ENCODE measurements around the gene CCT8L2. TPM values are rescaled to one million over a fixed set of nuclear protein-coding genes. Genes with fewer than 3 reads are reported as not detected.
"Not testable (repeated sequence)": the region's sequence is repeated elsewhere in the genome, so short reads cannot be mapped to it uniquely, and the experiment has no call there.

CCT8L2 gene
- total and polyA plus RNA-seq, 2 experiments from 2014 or later = not detected

- Histone ChIP-seq H3K4me3 (no peak overlapping the region), H4K20me1 (replicated peaks; ENCODE audit: insufficient read depth) (no peaks in the 10 kb centered on the region), H3K9me2 (ENCODE audit: insufficient read depth) (no peaks in the 10 kb centered on the region), H3K36me3 (ENCODE audit: insufficient read depth) (no peaks in the 10 kb centered on the region), H3K4me2 (no peak overlapping the region), H3K4me1 (ENCODE audit: insufficient read depth) (no peaks in the 10 kb centered on the region), H3K79me2 (replicated peaks; ENCODE audit: insufficient read depth) (no peaks in the 10 kb centered on the region), H3F3A (replicated peaks; ENCODE audit: low read depth) (no peaks in the 10 kb centered on the region), H3K27me3 (ENCODE audit: insufficient read depth) (no peaks in the 10 kb centered on the region), H2AFZ (no peak overlapping the region), H3K27ac (ENCODE audit: low read depth) (no peak overlapping the region)
- Mint-ChIP-seq H3K4me3 (no peak overlapping the region), H3K9me3 (peaks cover 74% of the 10 kb centered on the region), H3K4me1 (no peaks in the 10 kb centered on the region), H3K27ac (no peak overlapping the region), H3K27me3 (ENCODE audit: insufficient read depth, low read depth, poor library complexity) (peaks cover 7% of the 10 kb centered on the region), H3K36me3 (ENCODE audit: low read depth) (peaks cover 10% of the 10 kb centered on the region)
- ATAC-seq (no peak), DNase-seq (ENCODE audit: low spot score) (no peak)
- no peak for TF ChIP-seq ZNF114 (CRISPR knock-in tag; IDR thresholded peaks at IDR 0.05)
- TF ChIP-seq STAT1 (IDR thresholded peaks at IDR 0.05; ENCODE audit: unreplicated experiment) = no peak
- TF ChIP-seq EZH2 (IDR thresholded peaks at IDR 0.05; ENCODE audit: low read depth, unreplicated experiment) = no peak
- no peak for TF ChIP-seq NANOG (IDR thresholded peaks at IDR 0.05; ENCODE audit: borderline replicate concordance)
- TF ChIP-seq, protein P1, sequence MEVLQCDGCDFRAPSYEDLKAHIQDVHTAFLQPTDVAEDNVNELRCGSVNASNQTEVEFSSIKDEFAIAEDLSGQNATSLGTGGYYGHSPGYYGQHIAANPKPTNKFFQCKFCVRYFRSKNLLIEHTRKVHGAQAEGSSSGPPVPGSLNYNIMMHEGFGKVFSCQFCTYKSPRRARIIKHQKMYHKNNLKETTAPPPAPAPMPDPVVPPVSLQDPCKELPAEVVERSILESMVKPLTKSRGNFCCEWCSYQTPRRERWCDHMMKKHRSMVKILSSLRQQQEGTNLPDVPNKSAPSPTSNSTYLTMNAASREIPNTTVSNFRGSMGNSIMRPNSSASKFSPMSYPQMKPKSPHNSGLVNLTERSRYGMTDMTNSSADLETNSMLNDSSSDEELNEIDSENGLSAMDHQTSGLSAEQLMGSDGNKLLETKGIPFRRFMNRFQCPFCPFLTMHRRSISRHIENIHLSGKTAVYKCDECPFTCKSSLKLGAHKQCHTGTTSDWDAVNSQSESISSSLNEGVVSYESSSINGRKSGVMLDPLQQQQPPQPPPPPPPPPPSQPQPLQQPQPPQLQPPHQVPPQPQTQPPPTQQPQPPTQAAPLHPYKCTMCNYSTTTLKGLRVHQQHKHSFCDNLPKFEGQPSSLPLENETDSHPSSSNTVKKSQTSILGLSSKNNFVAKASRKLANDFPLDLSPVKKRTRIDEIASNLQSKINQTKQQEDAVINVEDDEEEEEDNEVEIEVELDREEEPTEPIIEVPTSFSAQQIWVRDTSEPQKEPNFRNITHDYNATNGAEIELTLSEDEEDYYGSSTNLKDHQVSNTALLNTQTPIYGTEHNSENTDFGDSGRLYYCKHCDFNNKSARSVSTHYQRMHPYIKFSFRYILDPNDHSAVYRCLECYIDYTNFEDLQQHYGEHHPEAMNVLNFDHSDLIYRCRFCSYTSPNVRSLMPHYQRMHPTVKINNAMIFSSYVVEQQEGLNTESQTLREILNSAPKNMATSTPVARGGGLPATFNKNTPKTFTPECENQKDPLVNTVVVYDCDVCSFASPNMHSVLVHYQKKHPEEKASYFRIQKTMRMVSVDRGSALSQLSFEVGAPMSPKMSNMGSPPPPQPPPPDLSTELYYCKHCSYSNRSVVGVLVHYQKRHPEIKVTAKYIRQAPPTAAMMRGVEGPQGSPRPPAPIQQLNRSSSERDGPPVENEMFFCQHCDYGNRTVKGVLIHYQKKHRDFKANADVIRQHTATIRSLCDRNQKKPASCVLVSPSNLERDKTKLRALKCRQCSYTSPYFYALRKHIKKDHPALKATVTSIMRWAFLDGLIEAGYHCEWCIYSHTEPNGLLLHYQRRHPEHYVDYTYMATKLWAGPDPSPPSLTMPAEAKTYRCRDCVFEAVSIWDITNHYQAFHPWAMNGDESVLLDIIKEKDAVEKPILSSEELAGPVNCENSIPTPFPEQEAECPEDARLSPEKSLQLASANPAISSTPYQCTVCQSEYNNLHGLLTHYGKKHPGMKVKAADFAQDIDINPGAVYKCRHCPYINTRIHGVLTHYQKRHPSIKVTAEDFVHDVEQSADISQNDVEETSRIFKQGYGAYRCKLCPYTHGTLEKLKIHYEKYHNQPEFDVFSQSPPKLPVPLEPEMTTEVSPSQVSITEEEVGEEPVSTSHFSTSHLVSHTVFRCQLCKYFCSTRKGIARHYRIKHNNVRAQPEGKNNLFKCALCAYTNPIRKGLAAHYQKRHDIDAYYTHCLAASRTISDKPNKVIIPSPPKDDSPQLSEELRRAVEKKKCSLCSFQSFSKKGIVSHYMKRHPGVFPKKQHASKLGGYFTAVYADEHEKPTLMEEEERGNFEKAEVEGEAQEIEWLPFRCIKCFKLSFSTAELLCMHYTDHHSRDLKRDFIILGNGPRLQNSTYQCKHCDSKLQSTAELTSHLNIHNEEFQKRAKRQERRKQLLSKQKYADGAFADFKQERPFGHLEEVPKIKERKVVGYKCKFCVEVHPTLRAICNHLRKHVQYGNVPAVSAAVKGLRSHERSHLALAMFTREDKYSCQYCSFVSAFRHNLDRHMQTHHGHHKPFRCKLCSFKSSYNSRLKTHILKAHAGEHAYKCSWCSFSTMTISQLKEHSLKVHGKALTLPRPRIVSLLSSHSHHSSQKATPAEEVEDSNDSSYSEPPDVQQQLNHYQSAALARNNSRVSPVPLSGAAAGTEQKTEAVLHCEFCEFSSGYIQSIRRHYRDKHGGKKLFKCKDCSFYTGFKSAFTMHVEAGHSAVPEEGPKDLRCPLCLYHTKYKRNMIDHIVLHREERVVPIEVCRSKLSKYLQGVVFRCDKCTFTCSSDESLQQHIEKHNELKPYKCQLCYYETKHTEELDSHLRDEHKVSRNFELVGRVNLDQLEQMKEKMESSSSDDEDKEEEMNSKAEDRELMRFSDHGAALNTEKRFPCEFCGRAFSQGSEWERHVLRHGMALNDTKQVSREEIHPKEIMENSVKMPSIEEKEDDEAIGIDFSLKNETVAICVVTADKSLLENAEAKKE (CRISPR knock-in tag; IDR thresholded peaks at IDR 0.05) = no peak
Observed at GRCh38 chr22:16559056-16559955, 33.3 kb downstream of the CCT8L2 start.

DNA sequence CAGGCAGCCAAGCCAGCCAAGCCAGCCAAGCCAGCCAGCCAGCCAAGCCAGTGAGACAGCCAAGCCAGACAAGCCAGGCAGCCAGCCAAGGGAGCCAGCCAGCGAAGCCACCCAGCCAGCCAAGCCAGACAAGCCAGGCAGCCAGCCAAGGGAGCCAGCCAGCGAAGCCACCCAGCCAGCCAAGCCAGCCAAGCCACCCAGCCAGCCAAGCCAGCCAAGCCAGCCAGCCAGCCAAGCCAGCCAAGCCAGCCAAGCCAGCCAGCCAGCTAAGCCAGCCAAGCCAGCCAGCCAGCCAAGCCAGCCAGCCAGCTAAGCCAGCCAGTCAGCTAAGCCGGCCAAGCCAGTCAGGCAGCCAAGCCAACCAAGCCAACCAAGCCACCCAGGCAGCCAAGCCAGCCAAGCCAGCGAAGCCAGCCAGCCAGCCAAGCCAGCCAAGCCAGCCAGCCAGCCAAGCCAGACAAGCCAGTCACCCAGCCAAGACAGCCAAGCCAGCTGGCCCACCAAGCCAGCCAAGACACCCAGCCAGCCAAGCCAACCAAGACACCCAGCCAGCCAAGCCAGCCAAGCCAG lies 34.1 kb downstream of the CCT8L2 start:
- not testable (repeated sequence) for ATAC-seq; H3F3A ChIP-seq (replicated peaks; ENCODE audit: low read depth); H3K9me2 ChIP-seq (ENCODE audit: insufficient read depth); H2AFZ ChIP-seq; H3K79me2 ChIP-seq (replicated peaks; ENCODE audit: insufficient read depth); H3K4me1 Mint-ChIP-seq; H3K27me3 Mint-ChIP-seq (ENCODE audit: insufficient read depth, low read depth, poor library complexity); H3K4me3 Mint-ChIP-seq; H3K27ac Mint-ChIP-seq; H3K4me2 ChIP-seq; H3K4me1 ChIP-seq (ENCODE audit: insufficient read depth); H3K36me3 ChIP-seq (ENCODE audit: insufficient read depth); H3K4me3 ChIP-seq; H3K27ac ChIP-seq (ENCODE audit: low read depth); H4K20me1 ChIP-seq (replicated peaks; ENCODE audit: insufficient read depth); DNase-seq (ENCODE audit: low spot score); H3K27me3 ChIP-seq (ENCODE audit: insufficient read depth)
- H3K9me3 Mint-ChIP-seq = peaks cover 83% of the 10 kb centered on the region
- peaks cover 15% of the 10 kb centered on the region for H3K36me3 Mint-ChIP-seq (ENCODE audit: low read depth)

DNA sequence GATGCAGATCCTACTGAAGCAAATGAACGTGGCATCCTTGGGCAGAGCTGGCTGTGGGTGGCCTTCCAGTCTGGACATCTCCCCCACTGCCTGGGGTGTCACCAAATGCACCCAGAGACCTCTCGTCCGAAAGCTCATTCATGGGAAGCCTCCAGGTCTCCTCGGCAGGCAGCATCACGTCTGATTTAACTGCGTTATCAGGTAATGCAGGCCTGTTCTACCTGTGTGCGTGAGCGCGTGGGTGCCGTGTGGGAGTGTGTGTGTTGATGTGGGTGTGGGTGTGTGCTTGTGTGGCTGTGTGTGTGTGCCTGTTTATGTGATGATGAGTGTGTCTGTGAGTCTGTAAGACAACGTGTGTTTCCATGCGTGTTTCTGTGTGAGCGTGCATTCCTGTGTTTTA lies 35.1 kb downstream of the CCT8L2 start:
- not testable (repeated sequence) for DNase-seq (ENCODE audit: low spot score); H3K27ac Mint-ChIP-seq; H3K27me3 ChIP-seq (ENCODE audit: insufficient read depth); H3K4me1 ChIP-seq (ENCODE audit: insufficient read depth); H3K27ac ChIP-seq (ENCODE audit: low read depth); H2AFZ ChIP-seq; H3K36me3 ChIP-seq (ENCODE audit: insufficient read depth); H3K79me2 ChIP-seq (replicated peaks; ENCODE audit: insufficient read depth); H4K20me1 ChIP-seq (replicated peaks; ENCODE audit: insufficient read depth); H3K9me2 ChIP-seq (ENCODE audit: insufficient read depth); H3K4me3 Mint-ChIP-seq; ATAC-seq; H3F3A ChIP-seq (replicated peaks; ENCODE audit: low read depth); H3K4me1 Mint-ChIP-seq; H3K4me3 ChIP-seq; H3K4me2 ChIP-seq; H3K27me3 Mint-ChIP-seq (ENCODE audit: insufficient read depth, low read depth, poor library complexity)
- peaks cover 84% of the 10 kb centered on the region for H3K9me3 Mint-ChIP-seq
- H3K36me3 Mint-ChIP-seq (ENCODE audit: low read depth) = peaks cover 14% of the 10 kb centered on the region
